Measurements from ENCODE around the gene PIK3CA.

The PIK3CA gene

DNA sequence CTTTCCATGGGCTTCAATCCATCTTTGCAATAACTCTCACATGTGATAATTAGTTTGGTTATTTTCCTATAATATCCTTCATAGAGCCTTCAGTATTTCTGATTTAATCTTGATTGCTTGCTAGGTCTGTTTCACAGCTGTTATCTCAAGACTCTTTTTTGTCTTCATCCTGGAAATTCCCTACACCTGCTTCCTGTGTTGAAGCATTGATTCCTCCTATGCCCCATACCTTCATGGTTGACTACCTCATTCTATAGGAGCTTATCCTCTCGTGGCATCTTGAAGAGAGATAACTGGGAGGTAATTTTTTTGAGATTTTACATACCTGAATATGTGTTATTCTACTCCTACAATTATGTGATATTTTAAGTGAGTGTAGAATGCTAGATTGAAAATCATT, 26.7 kb downstream of the PIK3CA start:
- TF ChIP-seq CTCF (IDR thresholded peaks at IDR 0.05; ENCODE audit: extremely low read depth, missing control alignments), result no peak
- no peak for DNase-seq (ENCODE audit: low spot score)

DNA sequence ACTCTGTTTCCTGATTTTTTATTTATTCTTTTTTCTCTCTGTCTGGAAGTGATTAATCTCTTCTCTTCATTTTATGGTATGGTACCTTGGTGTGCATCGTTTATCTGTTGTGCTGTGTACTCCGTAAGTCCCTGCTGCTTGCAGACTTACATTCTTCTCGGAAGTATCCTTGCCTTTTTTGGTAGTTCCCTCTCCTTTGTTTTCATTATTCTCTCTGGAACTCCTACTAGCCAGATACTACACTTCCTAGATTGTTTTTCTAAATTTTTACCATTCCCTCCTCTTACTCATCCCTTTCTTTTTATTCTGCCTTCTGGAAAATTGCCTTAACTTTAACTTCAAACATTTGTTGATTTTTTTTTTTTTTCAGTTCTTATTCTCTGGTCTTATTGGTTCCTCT, 27.2 kb downstream of the PIK3CA start:
- TF ChIP-seq CTCF (IDR thresholded peaks at IDR 0.05; ENCODE audit: extremely low read depth, missing control alignments), result no peak

GRCh38 chr3:179177611-179178010, 29.5 kb downstream of the PIK3CA start:
- no peak for TF ChIP-seq CTCF (IDR thresholded peaks at IDR 0.05; ENCODE audit: extremely low read depth, missing control alignments)
- no peak for DNase-seq (ENCODE audit: low spot score)

More for the DNA sequence above, 27.2 kb downstream of the PIK3CA start:
- no peak for DNase-seq (ENCODE audit: low spot score)

DNA sequence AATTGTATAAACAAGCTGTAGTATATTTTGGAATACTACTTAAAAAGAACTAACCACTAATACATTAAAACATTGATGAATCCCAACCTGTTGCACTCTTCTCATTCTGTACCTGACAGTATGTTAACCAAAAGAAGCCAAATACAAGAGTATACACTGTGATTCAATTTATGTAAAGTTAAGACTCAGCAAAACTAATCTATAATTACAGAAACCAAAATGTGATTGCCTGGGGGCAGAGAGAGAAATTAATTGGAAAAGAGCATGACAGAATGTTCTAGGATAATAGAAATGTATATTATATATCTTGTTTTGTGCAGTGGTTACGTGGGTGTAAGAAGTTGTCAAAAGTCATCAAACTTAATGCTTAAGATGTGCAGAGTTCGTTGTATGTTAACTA, 31.1 kb downstream of the PIK3CA start:
- TF ChIP-seq CTCF (IDR thresholded peaks at IDR 0.05; ENCODE audit: extremely low read depth, missing control alignments), result no peak
- no peak for DNase-seq (ENCODE audit: low spot score)

GRCh38 chr3:179179979-179180759, 32.0 kb downstream of the PIK3CA start:
- TF ChIP-seq CTCF (IDR thresholded peaks at IDR 0.05; ENCODE audit: extremely low read depth, missing control alignments), result no peak
- peak; percentile 14 for DNase-seq (ENCODE audit: low spot score)

- DNase-seq (ENCODE audit: low spot score), result peak; percentile 22
- TF ChIP-seq CTCF (IDR thresholded peaks at IDR 0.05; ENCODE audit: extremely low read depth, missing control alignments), result no peak
Measured at GRCh38 chr3:179181021-179181472, 32.9 kb downstream of the PIK3CA start.

DNA sequence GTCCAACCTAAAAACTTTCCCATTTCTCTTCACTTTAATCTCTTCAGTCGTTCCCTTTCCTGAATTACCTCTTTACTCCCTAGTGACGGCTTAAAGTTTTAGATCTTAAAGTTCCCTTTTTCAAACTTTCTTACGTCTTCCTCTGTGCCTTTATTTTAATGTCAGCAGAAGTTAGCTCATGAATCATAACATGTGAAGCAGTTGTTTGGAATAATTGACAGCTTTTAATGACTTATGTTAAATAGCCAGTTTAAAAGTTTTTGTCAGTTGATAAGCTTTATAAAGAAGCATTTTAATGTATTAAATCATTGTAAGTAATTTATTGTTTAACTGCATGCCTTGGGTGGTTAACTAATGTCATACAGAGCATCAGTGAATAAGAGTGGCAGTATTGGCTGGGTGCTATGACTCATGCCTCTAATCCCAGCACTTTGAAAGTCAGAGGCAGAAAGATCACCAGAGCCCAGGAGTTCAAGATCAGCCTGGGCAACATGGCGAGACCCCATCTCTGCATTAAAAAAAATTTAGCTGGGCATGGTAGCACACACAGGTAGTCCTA, 33.9 kb downstream of the PIK3CA start:
- no peak for DNase-seq (ENCODE audit: low spot score)
- TF ChIP-seq CTCF (IDR thresholded peaks at IDR 0.05; ENCODE audit: extremely low read depth, missing control alignments), result no peak
